HepG2 (cell line): Measurements from ENCODE around the gene YBX2. TPM values are rescaled to one million over a fixed set of nuclear protein-coding genes. Genes with fewer than 3 reads are reported as not detected.

Source experiments
- DR1 ChIP-seq: sonication (generic); formaldehyde crosslinking; IDR thresholded peaks from 2 replicates; pipeline ENCODE4 v1.8.0; 2021; ENCODE audit warnings: mild to moderate bottlenecking, missing genetic modification reagents, inconsistent platforms
- KLF6 ChIP-seq: IDR thresholded peaks from 2 replicates; pipeline ENCODE4 v1.8.0; 2016; ENCODE audit warnings: missing biosample characterization, missing genetic modification reagents
- LCORL ChIP-seq, 2 experiments: fragments of 450-650 bp in 1 of 2; sonication (generic) in 1 of 2; formaldehyde crosslinking in 1 of 2; IDR thresholded peaks; 2 replicates each; pipeline versions ENCODE4 v1.5.0 to v1.6.1; 2017 to 2020; ENCODE audit warnings: antibody characterized with exemption in 1 of 2, missing genetic modification reagents in 1 of 2
- NFATC3 ChIP-seq: sonication (generic); formaldehyde crosslinking; IDR thresholded peaks from 2 replicates; pipeline ENCODE4 v1.5.1; 2020; ENCODE audit warnings: mild to moderate bottlenecking, missing genetic modification reagents
- PATZ1 ChIP-seq: sonication (generic); formaldehyde crosslinking; IDR thresholded peaks from 2 replicates; pipeline ENCODE4 v1.4.0; 2020; ENCODE audit warnings: missing genetic modification reagents
- PRDM10 ChIP-seq: sonication (generic); formaldehyde crosslinking; IDR thresholded peaks from 2 replicates; pipeline ENCODE4 v1.4.0; 2020; ENCODE audit warnings: low read depth, missing genetic modification reagents
- RFXANK ChIP-seq: IDR thresholded peaks from 2 replicates; pipeline ENCODE4 v1.6.1; 2016
- RXRA ChIP-seq: sonication (generic); formaldehyde crosslinking; IDR thresholded peaks from 2 replicates; pipeline ENCODE4 v1.5.1; 2020; ENCODE audit warnings: missing genetic modification reagents
- STAT6 ChIP-seq: sonication (generic); formaldehyde crosslinking; IDR thresholded peaks from 2 replicates; pipeline ENCODE4 v1.4.0; 2020; ENCODE audit warnings: missing genetic modification reagents, mild to moderate bottlenecking, borderline replicate concordance
- YEATS2 ChIP-seq: sonication (generic); formaldehyde crosslinking; IDR thresholded peaks from 2 replicates; pipeline ENCODE4 v1.4.0; 2020; ENCODE audit warnings: missing genetic modification reagents, borderline replicate concordance
- ZBTB7A ChIP-seq: sonication (generic); formaldehyde crosslinking; IDR thresholded peaks from 2 replicates; pipeline ENCODE4 v1.8.0; 2022; ENCODE audit warnings: mild to moderate bottlenecking, missing genetic modification reagents
- ZNF138 ChIP-seq: sonication (generic); formaldehyde crosslinking; IDR thresholded peaks from 2 replicates; pipeline ENCODE4 v1.5.0; 2020; ENCODE audit warnings: mild to moderate bottlenecking, low read depth, missing genetic modification reagents
- ZNF512B ChIP-seq: sonication (generic); formaldehyde crosslinking; IDR thresholded peaks from 2 replicates; pipeline ENCODE4 v1.5.1; 2020; ENCODE audit warnings: missing genetic modification reagents, mild to moderate bottlenecking, borderline replicate concordance
- ZNF605 ChIP-seq: sonication (generic); formaldehyde crosslinking; IDR thresholded peaks from 2 replicates; pipeline ENCODE4 v1.8.0; 2022; ENCODE audit warnings: mild to moderate bottlenecking, missing genetic modification reagents
- ZNF652 ChIP-seq: IDR thresholded peaks from 2 replicates; pipeline ENCODE4 v1.6.1; 2016; ENCODE audit warnings: low read depth, borderline replicate concordance
- ZNF816 ChIP-seq: sonication (generic); formaldehyde crosslinking; IDR thresholded peaks from 2 replicates; pipeline ENCODE4 v1.8.0; 2022; ENCODE audit warnings: missing genetic modification reagents, mild to moderate bottlenecking, borderline replicate concordance
- ZSCAN20 ChIP-seq: sonication (generic); formaldehyde crosslinking; IDR thresholded peaks from 2 replicates; pipeline ENCODE4 v1.4.0; 2020; ENCODE audit warnings: missing genetic modification reagents, mild to moderate bottlenecking, borderline replicate concordance
- polyA plus RNA-seq, 8 experiments: library from polyadenylated mRNA; depleted of rRNA in 3 of 8; stranded (reverse) in 7 of 8; unstranded in 1 of 8; fragments of >200 nt; fragmentation: Illumina TruSeq in 4 of 8; extraction: Trizol in 4 of 8; gene quantifications; 2 replicates each; pipeline versions ENCODE4 v1.2.1 to v1.2.3, GENCODE V29; 2011 to 2016; ENCODE audit warnings: low read depth in 4 of 8, missing spikeins in 1 of 8, mixed read lengths in 1 of 8; ENCODE audit not compliant: insufficient read depth in 1 of 8
- total RNA-seq, 5 experiments: library from RNA; depleted of rRNA; stranded (reverse); fragments of >200 nt; fragmentation: Illumina TruSeq; extraction: Trizol; gene quantifications; 2 replicates each; pipeline ENCODE4 v1.2.3, GENCODE V29; 2016; ENCODE audit warnings: low read depth in 1 of 5

The YBX2 gene
- total and polyA plus RNA-seq, 2 of the 13 experiments (the other 11 are each of a cell fraction or from before 2014, with no cell fraction given) = 0.12 to 0.22 TPM

- no peak; the same call in 1 of the 2 replicates for TF ChIP-seq STAT6 (CRISPR knock-in tag)
- TF ChIP-seq YEATS2 = peak; percentile 89
- no peak for TF ChIP-seq ZNF512B (CRISPR knock-in tag)
- TF ChIP-seq LCORL (IDR thresholded peaks at IDR 0.05) = no peak
- no peak for TF ChIP-seq LCORL (CRISPR knock-in tag; IDR thresholded peaks at IDR 0.05)
- TF ChIP-seq DR1 (CRISPR knock-in tag) = peak; percentile 54; the same call in 1 of the 2 replicates
- peak; percentile 79 for TF ChIP-seq RXRA
- TF ChIP-seq ZNF816 (CRISPR knock-in tag) = no peak
- no peak for TF ChIP-seq NFATC3 (CRISPR knock-in tag)
- TF ChIP-seq ZNF138 = no peak
- TF ChIP-seq RFXANK (CRISPR knock-in tag) = no peak
- no peak for TF ChIP-seq ZNF605
- 0 out of 2 replicates have a peak, but pooled peaks have one; percentile 32 for TF ChIP-seq KLF6 (CRISPR knock-in tag)
- peak; percentile 24; the same call in 1 of the 2 replicates for TF ChIP-seq PATZ1 (CRISPR knock-in tag)
- 0 out of 2 replicates have a peak, but pooled peaks have one; percentile 12 for TF ChIP-seq ZNF652 (CRISPR knock-in tag)
- no peak for TF ChIP-seq ZSCAN20 (CRISPR knock-in tag)
- no peak for TF ChIP-seq ZBTB7A (CRISPR knock-in tag)
- TF ChIP-seq PRDM10 (CRISPR knock-in tag) = no peak
Measured at GRCh38 chr17:7314719-7315569, 20.5 kb upstream of the YBX2 start, which contains the start of gene GPS2 (continued).
